IMR-90 (cell line): ENCODE results near the gene LCN10.

Experiments
- CEBPB ChIP-seq: IDR thresholded peaks from 2 replicates; pipeline ENCODE4 v1.6.1; 2012; ENCODE audit warnings: low read depth, low read length, improper control_type of control experiment
- CHD1 ChIP-seq: IDR thresholded peaks from 2 replicates; pipeline ENCODE4 v1.6.1; 2012; ENCODE audit warnings: low read depth, low read length, improper control_type of control experiment
- CTCF ChIP-seq: conservative IDR thresholded peaks from 2 replicates; pipeline ENCODE4 v1.5.1; 2012; ENCODE audit warnings: mild to moderate bottlenecking, low read depth, low read length, improper control_type of control experiment
- MXI1 ChIP-seq: IDR thresholded peaks from 2 replicates; pipeline ENCODE4 v1.6.1; 2012; ENCODE audit warnings: low read depth, mild to moderate bottlenecking, low read length, moderate library complexity, borderline replicate concordance
- NFE2L2 ChIP-seq: fragments of 150-350 bp; IDR thresholded peaks from 2 replicates; pipeline ENCODE4 v1.6.1; 2016; ENCODE audit warnings: low read depth, mild to moderate bottlenecking, low read length
- POLR2A ChIP-seq: IDR thresholded peaks from 2 replicates; pipeline ENCODE4 v1.6.1; 2012; ENCODE audit warnings: mild to moderate bottlenecking, low read depth, low read length
- RAD21 ChIP-seq: IDR thresholded peaks from 2 replicates; pipeline ENCODE4 v1.6.1; 2012; ENCODE audit warnings: low read length, improper control_type of control experiment
- RCOR1 ChIP-seq: IDR thresholded peaks from 2 replicates; pipeline ENCODE4 v1.6.1; 2012; ENCODE audit warnings: mild to moderate bottlenecking, low read length, improper control_type of control experiment; ENCODE audit not compliant: insufficient replicate concordance
- USF2 ChIP-seq: fragments of 150-350 bp; IDR thresholded peaks from 2 replicates; pipeline ENCODE4 v1.6.1; 2017; ENCODE audit warnings: mild to moderate bottlenecking, antibody characterized with exemption, low read length, low read depth

- TF ChIP-seq POLR2A (no peak), CTCF (no peak), RCOR1 (no peak), CHD1 (no peak), NFE2L2 (no peak), MXI1 (no peak), CEBPB (no peak), USF2 (no peak), RAD21 (no peak)
Observed at GRCh38 chr9:136718345-136719194, 24.2 kb downstream of the LCN10 start.
